GM12873 (cell line): Measurements from ENCODE around the gene PIGQ.

Experiments used
- CTCF ChIP-seq: IDR thresholded peaks from 2 replicates; pipeline ENCODE4 v1.5.1; 2012; ENCODE audit warnings: low read depth, mild to moderate bottlenecking, moderate library complexity, low read length, control low read depth; ENCODE audit not compliant: insufficient read depth; ENCODE audit errors: missing control alignments

Gene PIGQ

GRCh38 chr16:565419-566330, 4.1 kb upstream of the PIGQ start:
- TF ChIP-seq CTCF, result no peak

- TF ChIP-seq CTCF, result no peak
Observed at GRCh38 chr16:566475-567372, 3.0 kb upstream of the PIGQ start, which contains the start of gene NHLRC4. TSS of gene NHLRC4 (plus strand) at chr16:567005. CDS start at chr16:568048, 1,043 bp downstream.

- no peak for TF ChIP-seq CTCF
Observed at GRCh38 chr16:567373-568256, 2.2 kb upstream of the PIGQ start.

- TF ChIP-seq CTCF, result no peak
Observed at GRCh38 chr16:568401-569258, 1.1 kb upstream of the PIGQ start.

GRCh38 chr16:572865-573650, 3.3 kb downstream of the PIGQ start:
- TF ChIP-seq CTCF, result no peak
